GM15510 (cell line): Measurements from ENCODE around the gene BSDC1.

Experiments used
- POLR2A ChIP-seq: IDR thresholded peaks from 3 replicates; pipeline ENCODE4 v1.6.1; 2011; ENCODE audit warnings: borderline replicate concordance; ENCODE audit not compliant: insufficient read length; ENCODE audit errors: extremely low read depth

The BSDC1 gene

DNA sequence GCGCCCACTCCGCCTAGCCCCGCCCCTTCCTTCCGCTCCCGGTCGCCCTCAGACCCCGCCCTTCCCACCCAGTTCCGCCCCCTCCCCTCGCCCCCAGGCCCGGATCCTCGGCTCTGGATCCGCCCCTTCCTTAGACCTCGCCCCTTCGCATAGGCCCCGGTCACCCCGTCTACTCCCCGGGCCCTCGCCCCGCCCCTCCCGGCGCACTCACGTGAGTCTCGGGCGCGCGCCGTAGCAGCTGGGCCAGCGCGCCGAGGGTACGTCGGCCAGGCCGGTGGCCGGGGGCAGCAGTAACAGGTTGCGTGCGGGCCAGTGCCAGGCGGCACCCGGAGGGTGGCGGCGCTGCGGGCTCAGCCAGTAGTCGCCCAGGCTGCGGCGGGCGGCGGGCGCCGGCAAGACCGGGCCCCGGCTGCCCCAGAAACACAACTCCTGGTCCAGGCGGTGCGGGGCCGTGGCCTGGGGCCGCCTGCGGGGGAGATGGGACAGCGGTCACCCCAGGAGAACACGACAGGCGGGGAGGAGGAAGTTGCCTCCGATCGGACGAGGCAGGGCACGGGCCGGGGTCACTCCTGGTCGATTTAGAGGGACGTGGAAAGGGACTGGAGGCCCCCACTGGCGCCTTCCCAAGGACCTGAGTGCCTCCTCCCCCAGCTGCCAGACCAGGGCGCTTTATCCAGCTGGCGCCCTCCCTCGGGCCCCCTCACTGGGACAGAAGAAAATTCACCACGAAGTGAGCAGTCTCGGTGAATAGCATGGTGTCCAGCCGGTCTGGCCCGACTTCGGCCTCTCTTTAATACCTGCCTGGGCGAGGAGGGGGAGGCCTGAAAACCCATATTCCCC is 42.6 kb downstream of the BSDC1 start:
- TF ChIP-seq POLR2A = peak; percentile 74

DNA sequence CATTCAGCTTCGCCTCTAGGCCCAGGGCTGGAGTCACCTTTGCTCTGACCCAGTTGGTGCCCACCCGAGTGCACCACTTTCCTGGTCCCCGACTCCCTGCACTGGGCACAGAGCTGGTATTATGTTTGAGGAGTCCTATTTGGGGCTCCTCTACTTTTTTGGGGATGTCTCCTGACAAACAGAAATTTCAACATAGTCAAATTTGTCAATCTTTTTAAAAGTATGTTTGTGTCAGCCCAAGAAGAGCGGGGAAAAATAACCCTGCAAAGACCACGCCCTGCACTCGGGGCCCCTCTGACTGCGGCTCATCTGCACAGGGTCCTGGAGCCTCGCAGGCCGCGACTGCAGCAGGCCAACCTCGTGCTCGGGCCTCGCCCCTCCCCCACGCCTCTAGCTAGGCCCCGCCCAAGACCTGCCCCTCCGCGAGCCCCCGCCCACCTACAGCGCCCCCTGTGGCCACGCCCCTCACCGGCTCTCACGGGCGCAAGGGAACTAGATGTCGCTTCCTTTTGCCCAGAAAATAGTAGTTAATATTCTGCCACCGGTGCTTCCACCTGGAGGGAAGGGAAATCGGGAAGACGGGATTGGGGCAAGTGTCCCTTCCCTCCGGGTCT is 43.3 kb downstream of the BSDC1 start:
- no peak for TF ChIP-seq POLR2A

DNA sequence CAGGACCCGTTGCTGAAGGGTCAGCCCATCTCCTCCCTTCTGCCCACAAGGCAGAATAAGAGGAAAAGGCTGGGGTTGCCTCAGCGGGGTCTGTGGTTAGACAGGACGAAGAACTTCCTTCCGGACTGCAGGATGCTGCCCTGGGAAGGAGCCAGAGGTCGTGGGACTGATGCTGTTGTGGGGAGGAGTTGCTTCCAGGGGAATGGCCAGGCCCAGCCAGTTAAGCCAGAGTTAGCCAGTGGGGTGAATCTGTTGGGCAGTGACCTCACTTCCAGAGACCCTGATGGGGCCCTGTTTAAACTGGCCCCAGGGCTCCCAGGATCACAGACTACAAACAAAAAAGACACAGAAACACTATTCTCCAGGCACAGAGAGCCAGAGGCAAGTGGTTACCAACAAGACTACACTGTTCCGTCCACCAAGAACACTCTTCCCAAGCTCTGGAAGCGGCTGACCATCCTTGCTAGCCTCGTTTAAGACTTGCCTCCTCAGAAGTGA is 45.0 kb downstream of the BSDC1 start:
- no peak for TF ChIP-seq POLR2A

DNA sequence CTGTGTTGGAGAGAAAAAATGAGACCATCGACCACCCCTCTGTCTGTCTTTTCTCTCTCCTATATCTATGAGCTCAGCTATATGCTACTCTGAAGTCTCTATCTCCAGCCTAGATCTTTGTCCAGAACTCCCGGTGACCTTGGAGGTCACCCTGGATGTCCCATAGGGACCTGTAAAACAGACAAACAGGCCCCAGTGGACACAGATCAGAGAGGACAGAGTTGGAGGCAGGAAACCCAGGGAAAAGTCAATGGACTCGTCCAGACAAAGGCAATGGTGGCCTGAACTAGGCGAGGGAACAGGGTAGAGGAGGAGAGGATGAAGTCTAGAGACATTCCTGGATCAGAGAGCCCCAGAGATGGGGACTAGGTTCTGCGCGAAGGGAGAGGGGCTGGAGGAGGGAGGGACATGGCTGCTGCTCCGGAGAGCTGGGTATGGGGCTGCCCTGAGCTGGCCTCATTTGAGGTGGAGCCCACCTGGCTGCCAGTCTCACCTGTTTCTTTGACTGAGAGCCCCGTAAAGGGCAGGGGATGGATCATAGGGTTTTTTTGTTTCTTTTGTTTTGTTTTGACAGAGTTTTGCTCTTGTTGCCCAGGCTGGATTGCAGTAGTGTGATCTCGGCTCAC is 47.6 kb downstream of the BSDC1 start:
- TF ChIP-seq POLR2A = no peak

DNA sequence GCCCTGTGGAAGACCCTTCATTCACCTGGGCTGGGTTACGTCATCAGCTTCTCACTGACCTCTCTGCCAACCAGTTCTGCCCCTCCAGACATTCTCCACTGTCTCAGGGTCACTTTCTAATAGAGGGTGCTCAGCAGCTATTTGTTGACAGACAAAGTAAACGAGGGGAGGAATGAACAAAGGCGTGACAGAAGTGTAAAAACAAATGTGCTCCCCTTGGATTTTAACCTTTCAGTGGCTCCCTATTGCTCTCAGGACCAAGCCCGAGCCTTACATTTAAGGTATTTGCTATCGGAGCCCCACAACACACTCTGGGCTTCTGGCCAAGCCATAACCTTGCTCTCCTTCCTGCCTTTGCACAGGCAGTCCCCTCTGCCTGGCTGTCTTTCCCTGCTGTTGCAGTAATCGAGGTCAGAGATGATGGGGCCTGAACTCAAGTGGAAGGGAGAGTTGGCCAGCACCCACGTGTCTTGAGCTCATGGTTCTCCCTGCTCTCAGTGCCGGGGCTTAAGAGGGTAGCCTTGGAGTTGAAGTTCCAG is 48.9 kb downstream of the BSDC1 start:
- TF ChIP-seq POLR2A = no peak

DNA sequence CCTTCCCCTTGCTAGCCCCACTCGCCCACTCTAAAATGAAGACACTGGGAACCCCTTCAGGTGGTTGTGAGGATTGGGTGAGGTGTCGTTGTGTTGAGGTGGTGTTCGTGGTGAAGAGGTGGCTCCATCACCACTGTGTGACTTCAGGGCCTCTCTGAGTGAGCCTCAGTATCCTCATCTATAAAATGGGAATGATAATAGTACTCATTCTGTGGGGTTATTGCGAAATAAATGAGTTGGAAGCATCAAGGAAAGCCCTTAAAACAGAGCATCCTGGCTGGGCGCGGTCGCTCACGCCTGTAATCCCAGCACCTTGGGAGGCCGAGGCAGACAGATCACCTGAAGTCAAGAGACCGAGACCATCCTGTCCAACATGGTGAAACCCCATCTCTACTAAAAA is 51.5 kb downstream of the BSDC1 start:
- TF ChIP-seq POLR2A = no peak

DNA sequence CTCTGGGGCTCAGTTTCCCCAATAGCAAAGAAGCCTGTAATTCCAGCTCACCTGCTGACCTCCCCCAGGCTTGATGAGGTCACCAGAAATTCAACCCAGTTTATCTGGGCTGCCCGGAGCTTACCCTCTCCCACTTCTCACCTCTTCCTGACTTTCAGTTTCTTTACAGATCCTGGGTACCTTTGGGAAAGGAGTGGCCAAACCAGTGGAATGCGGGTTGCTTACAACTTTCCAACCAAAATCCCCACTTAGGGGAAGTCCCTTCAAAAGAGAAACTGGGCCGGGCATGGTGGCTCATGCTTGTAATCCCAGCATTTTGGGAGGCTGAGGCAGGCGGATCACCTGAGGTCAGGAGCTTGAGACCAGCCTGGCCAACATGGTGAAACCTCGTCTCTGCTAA is 52.3 kb downstream of the BSDC1 start:
- no peak for TF ChIP-seq POLR2A

DNA sequence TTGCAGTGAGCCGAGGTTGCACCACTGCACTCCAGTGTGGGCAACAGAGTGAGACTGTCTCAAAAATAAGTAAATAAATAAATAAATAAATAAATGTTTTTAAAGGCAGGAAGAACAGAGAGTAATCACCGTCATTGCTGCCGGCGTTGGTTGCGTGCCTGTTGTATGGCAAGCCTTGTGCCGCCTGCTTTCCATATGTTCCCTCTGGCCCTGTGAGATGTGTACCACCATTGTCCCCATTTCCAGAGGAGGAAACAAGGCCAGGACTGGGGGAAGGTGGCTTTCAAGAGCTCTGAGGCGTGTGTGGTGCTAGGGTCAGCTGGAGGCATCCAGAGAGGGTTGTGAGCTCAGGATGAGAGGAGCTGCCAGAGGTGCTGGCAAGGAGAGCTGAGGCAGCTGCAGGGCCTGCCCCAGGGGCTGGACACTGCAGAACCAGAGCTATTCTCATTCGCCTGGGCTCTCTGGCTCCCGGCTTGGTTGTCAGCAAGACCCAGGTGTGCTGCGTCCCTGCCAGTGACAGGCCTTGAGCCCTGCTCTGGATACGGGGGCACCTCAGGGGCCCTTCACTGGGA is 53.0 kb downstream of the BSDC1 start:
- TF ChIP-seq POLR2A = no peak

DNA sequence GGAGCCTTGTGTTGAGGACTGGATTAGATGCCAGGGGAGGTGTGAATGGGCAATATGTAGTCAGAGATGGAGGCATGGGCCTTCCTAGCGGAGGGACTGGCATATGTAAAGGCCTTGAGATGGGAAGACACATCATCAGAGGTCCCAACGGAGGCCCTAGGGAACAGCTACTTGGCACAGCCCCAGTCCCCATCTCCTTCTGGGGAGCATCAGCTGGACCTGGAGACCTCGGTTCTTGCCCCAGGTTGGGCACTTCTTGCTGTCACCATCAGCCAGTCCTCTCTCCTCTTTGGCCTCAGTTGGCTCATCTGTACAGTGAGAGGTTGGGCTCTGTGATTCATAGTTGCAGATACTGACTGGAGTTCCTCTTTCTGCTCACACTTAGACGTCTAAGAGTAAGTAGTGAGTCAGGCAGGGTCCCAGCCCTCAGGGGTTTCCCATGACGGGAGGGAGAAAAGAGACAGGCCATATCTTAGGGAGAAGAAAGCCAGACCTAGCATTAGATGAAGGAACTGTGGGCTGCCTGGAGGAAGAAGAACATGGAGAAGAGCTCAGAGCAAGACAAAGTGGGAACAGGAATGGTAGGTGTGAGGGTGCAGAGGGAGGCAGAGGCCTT is 54.8 kb downstream of the BSDC1 start:
- TF ChIP-seq POLR2A = no peak

DNA sequence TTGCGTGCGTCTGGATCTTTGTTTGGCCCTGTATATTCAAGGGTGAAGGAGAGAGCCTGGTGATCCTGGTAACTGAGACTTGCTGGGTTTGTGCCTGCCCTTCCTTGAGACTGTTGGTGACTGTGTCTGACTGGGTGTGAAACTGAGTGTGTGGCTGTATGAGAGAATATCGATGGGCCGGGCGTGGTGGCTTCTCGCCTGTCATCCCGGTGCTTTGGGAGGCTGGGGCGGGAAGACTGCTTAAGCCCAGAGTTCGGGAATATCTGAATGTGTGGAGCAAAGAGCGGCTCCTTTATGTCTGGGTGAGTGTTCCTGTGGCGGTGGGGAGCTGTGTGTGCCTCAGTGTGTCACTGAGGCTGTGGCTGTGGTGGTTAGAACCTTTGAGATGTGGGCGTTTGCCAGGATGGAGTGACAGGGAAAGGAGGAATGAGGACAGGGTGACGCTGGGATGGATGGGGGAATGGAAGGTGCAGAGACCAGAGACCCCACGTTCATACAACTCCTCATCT is 55.5 kb downstream of the BSDC1 start:
- TF ChIP-seq POLR2A = no peak

DNA sequence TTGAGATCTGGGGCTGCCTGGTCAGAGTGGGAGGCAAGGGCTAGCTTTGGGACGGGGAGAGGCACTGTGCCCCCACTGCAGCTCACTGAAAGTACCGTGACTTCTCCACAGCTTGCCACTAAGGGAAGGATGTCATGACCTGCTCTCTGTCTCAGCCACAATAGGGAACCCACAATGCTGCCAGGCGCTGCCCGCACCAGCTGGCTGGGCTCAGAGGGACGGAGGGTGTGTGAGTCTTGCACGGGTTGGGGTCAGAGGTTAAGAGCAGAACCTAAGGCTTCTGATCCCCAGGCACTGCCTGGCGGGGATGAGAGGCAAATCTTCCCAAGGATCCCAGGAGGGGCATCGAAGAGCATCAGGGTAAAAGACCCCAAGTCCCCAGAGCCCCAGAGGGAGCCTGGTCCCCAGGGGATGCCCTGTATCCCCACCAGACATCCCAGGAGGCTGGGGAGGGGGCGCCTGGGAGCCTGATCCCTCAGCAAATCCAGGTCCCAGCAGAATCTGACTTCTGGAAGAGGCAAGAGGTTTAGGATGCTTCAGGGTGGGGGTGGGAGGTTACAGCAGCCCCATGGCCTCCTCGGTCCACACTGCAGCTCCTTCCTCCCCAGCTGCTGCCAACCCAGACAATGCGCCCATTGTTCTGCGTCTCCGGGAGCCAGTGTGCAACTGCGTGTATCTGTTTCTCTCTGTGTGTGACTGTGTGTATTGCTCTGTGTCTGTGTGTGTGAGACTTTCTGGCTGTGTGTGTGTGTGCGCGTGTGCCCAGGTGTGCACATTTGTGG is 56.2 kb downstream of the BSDC1 start:
- no peak for TF ChIP-seq POLR2A

DNA sequence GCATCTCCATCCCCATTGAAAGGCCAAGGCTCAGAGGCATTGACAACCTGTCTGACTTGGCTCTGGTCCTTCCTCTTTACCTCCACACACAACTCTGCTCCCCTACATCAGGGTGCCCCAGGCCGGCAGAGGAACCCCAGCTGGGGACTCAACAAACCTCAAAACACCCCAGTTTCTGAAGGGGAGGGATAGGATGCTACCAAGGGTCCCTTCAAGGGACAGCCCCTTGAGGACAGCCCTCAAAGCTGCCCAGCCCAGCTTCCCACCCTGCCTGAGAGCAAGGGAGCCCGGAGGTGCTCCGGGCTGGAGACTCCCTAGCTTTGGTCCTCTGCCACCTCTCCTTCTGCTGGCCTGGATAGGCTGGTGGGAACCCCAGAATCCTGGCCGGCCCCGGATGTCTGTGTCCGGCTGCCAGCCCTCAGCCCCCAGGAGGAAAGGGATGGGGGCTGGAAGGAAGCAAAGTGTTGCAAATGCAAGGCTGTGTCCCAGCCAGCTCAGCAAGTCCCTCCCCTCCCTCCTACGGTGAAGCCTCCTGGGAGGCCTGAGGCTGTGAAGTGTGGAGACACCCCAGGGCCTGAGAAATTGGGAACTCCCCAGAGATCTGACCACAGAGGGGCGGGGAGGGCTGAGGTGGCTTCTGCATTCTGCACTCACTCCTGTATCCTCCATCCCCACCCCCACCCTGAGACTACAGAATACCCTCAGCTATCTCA is 57.1 kb downstream of the BSDC1 start:
- no peak for TF ChIP-seq POLR2A

DNA sequence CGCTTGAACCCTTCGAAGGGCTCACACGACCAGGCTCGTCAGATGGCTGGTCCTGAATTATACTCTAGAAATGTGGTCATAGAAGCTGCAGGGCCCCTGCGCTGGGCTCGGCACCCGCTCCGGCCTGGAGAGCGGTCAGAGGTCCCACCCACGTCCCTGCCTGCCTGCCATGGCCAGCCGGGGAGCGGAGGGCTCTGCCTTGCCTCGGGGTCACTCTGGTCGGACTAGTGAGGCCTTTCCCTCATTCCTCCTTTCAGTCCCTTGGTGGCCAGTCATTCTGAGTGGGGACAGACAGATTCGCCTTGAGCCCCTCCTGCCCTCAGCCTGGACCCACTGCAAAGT is 57.7 kb downstream of the BSDC1 start:
- no peak for TF ChIP-seq POLR2A
